HG02571 (cell line): ENCODE measurements around the gene CADM3.
A peak's percentile ranks its signal among the peaks of the same experiment; 100 is the strongest.

ENCODE experiments used
- ATAC-seq: cut with Tn5 transposase; IDR thresholded peaks from one replicate; pipeline ENCODE4 v1.9.1; 2021; ENCODE audit warnings: mild to moderate bottlenecking, moderate library complexity; ENCODE audit not compliant: unreplicated experiment

Gene CADM3

GRCh38 chr1:159172614-159173291, 1.3 kb downstream of the CADM3 start:
- no peak for ATAC-seq

- no peak for ATAC-seq
Measured at GRCh38 chr1:159173320-159173719, 1.9 kb downstream of the CADM3 start.

GRCh38 chr1:159175571-159175970, 4.2 kb downstream of the CADM3 start:
- ATAC-seq, result no peak

DNA sequence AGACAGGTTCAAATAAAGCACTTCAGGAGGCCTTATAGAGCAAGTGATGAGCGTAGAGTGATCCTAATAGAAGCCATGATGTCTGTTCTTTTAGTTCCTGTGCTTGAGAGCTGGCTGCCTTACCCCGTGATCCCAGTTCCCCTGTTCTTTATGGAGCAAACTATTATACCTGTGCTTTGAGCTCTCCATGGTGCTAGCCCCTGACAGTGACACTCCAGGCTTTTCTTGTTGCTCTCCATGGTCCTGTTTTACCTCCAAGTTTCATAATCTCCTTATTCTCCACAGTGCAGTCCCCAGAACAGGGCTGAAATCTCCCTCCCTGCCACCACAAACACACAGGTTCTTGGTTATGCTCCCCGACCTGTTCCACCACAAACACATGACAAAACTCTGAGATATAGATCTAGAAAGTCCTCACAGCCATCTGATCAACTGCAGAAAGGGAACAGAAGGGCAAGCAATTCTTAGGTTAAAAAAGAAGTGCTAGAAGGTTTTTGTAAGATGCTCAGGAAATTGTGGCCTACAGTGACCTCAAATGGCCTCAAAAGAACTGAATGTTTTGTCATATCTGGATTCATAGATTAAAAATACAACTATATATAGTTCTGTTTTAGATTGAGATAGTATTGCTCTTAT, 6.0 kb downstream of the CADM3 start:
- ATAC-seq, result no peak

- no peak for ATAC-seq
Measured at GRCh38 chr1:159179906-159180305, 8.5 kb downstream of the CADM3 start.

DNA sequence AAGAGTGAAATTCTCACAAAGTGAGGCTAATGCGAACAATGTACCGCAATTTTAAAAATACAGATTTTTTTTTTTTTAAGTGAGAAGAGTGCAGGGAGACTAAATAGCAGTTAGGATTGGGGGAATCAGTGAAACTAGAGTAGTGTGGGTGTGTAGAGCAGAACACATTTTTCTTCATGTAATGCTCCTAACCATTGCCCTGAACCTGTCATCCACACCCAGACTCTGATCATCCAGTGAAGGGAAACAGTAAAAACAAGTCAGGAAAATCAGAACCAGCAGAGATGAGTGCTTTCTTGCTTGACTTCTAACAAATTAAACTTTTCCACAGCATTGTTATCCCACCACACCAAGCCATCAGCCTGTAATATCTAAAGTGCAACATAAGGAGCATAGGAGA, 9.1 kb downstream of the CADM3 start:
- no peak for ATAC-seq

GRCh38 chr1:159181328-159182024, 10.1 kb downstream of the CADM3 start:
- no peak for ATAC-seq

DNA sequence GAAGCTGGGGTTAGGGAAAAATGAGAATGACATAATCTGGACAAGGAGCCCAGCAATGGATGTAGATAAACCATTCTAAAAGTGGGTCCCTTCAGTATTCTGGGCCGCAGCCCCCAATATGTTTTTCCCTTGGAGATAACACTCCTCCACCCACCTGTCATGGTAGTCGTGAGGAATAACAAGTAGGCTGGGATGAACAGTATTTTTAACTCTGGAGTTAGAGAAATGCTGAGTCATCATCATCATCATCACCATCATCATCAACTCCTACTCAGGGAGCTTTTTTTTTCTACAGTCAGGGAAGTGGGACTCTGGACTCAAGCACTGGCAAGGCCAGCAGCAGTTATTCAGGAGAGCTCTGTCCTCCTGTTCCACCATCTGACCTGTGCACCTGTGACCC, 12.8 kb downstream of the CADM3 start:
- no peak for ATAC-seq

GRCh38 chr1:159185121-159185520, 13.7 kb downstream of the CADM3 start:
- ATAC-seq, result no peak

DNA sequence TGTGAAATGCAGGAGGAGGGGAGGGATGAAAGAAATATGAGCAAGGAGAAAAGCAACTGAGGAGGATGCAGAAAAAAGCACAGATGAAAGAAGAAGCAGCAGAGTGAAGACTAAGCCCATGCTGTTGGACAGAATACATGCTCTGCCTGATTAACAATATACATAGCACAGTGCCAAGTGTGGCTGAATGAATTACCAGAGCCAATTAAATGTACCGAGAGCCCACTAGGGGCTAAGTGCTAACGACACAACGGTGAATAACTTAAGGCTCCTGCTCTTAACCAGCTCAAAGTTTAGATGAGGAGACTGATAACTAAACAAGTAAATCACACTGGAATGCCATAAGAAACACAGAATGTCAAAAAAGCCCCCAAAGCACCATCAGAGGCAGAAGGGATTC, 15.6 kb downstream of the CADM3 start:
- ATAC-seq, result no peak

DNA sequence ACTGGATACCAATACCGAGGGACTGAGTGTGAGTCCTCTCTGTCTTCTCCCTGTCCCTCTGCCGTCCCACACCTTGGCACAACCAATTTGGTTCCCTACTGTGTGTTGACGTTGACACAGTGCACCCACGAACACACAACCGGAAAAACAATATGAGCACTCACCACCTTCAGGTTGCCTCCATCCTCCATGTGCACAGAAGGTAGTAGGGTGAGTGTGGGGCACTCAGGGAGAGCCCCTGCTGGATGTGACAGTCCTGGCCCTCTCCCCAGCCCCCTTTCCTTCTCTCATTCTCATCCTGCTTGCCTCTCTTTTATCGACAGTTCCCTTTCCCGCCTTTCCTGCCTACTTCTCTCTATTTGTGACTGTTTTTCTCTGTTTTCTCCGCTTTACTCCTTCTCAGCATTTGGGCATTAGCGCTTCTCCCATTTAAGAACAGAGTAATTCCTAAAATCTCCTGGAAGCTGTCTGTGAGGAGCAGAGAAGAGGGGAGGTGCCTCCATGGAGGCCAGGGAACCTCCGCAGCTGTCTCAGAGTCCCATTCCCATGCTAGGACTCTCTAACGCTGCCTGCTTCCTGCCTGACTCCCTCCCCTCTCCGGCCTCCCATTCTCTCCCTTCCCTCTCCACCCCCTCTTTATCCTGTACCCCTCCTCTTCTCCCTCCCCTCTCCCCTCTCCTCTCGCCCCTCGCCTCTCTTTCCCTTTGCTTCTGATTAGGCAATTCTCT, 16.4 kb downstream of the CADM3 start:
- ATAC-seq, result no peak

GRCh38 chr1:159188375-159188788, 17.0 kb downstream of the CADM3 start:
- peak; percentile 89 for ATAC-seq

- ATAC-seq, result no peak
Measured at GRCh38 chr1:159190441-159190840, 19.0 kb downstream of the CADM3 start.

DNA sequence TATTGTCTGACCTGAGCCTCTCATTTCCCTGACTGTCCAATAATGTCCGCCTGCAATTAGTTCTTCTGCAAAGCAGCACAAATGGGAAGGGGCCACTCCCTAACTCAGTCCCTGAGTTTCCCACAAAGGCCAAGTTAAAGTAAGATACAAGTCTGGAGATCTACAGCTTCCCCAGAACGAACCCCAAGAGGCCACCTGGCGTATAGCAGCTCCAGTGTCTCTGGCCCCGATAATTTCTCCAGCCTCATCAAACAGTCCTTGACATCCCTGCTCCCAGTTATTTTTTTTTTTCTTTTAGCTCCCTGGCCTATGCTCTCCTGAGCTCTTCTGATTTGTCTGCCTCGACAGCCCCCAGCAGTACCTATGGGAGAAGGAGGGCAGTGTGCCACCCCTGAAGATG, 25.1 kb downstream of the CADM3 start:
- ATAC-seq, result no peak

DNA sequence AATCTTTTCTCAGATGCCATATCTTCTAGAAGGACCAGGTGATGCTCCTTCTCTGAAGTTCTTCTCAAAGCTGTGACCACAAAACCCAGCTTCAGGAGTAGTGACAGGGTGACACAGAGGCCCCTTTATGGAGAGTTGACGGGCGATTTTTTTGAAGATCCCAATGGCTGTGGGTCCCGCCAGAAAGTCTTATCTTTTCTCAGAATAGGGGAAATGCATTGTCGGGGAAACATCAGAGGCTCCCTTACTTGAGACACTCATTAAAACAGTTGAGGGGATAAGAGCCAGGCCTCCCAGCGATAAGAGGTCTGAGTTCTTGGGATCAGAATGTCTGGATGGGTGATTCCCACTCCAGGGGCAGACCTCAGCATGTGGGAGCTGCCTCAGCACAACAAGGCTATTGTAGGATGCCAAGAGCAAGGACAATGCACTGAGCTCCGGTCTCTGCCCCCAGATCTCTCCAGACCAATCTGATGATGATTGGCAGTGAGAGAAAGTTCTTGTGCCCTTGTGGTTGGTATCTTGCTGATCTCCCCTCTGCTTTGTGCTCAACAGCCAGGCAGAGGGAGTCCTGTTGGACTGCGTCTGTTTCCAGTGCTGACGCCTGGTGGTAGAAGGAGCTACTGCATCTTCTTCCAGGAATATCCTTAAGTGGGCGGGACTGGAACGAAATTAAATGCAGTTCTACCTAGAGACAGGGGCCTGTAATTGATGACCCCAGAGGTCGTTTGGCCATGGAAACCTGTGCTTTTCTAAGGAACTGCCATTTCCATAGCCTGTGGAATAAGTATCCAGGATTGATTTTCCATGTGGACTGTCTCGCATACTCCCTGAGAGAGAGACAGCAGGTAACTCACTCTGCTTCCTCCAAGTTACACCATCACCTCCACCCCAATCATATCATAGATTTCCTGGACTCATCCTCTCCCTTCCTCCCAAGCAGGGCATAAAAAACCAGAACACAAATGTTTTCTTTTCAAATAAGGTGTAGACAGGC, 26.4 kb downstream of the CADM3 start:
- peak; percentile 73 for ATAC-seq

GRCh38 chr1:159199901-159200300, 28.5 kb downstream of the CADM3 start:
- ATAC-seq, result no peak

DNA sequence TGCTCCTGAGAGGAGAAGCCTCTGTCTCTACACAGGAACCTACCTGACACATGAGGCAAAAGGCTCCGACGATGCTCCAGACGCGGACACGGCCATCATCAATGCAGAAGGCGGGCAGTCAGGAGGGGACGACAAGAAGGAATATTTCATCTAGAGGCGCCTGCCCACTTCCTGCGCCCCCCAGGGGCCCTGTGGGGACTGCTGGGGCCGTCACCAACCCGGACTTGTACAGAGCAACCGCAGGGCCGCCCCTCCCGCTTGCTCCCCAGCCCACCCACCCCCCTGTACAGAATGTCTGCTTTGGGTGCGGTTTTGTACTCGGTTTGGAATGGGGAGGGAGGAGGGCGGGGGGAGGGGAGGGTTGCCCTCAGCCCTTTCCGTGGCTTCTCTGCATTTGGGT, 29.4 kb downstream of the CADM3 start:
- no peak for ATAC-seq

DNA sequence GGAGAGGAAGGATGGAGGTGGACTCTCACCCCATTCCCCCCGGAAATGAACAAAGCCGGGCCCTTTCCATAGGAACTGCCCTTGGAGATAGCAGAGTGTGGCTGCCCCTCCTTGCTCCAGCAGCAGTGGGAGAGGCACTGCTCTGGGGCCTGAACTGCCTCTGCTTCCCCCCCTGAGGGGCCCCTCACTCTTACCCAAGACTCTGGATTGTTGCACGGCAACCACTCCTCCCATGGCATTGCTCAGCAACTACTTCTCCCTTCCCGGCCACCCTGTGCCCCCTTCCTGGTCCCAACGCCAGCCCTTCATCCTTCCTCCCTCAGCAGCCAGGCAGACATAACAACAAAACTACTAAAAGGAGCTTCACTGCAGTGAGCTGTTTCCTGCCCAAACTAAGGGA, 30.2 kb downstream of the CADM3 start:
- ATAC-seq, result no peak

- no peak for ATAC-seq
Measured at GRCh38 chr1:159203610-159204009, 32.2 kb downstream of the CADM3 start.
